Stimulated activated naive CD4-positive, alpha-beta T cell treated with Interleukin-2 at 50 U/mL for 16 hours (primary cell): Measurements from ENCODE around the gene PSME1.

ENCODE experiments used
- DNase-seq: peaks from one replicate; lab custom pipeline; 2025; lab: John Stamatoyannopoulos, UW

The PSME1 gene

GRCh38 chr14:24147761-24148428, 11.9 kb downstream of the PSME1 start:
- DNase-seq = no peak

- DNase-seq = no peak
Measured at GRCh38 chr14:24149302-24149969, 13.4 kb downstream of the PSME1 start.

- no peak for DNase-seq
Measured at GRCh38 chr14:24150061-24150460, 14.1 kb downstream of the PSME1 start.

GRCh38 chr14:24150567-24150966, 14.6 kb downstream of the PSME1 start:
- no peak for DNase-seq

- DNase-seq = no peak
Measured at GRCh38 chr14:24150993-24151392, 15.0 kb downstream of the PSME1 start.

- DNase-seq = no peak
Measured at GRCh38 chr14:24151404-24152080, 15.5 kb downstream of the PSME1 start.

- no peak for DNase-seq
Measured at GRCh38 chr14:24155100-24155499, 19.1 kb downstream of the PSME1 start.

- DNase-seq = no peak
Measured at GRCh38 chr14:24156840-24157239, 20.8 kb downstream of the PSME1 start.

- no peak for DNase-seq
Measured at GRCh38 chr14:24157331-24157730, 21.3 kb downstream of the PSME1 start.

- no peak for DNase-seq
Measured at GRCh38 chr14:24159777-24160498, 23.9 kb downstream of the PSME1 start.

GRCh38 chr14:24160499-24160849, 24.5 kb downstream of the PSME1 start:
- DNase-seq = no peak

- DNase-seq = peak; percentile 93
Measured at GRCh38 chr14:24160850-24161804, 25.1 kb downstream of the PSME1 start, which contains the start of gene IRF9. Gene IRF9, plus strand, starts transcription at chr14:24161265. Its CDS starts 880 bp downstream, at chr14:24162145.

GRCh38 chr14:24162093-24162492, 26.1 kb downstream of the PSME1 start:
- peak; percentile 25 for DNase-seq

- DNase-seq = no peak
Measured at GRCh38 chr14:24164518-24164991, 28.6 kb downstream of the PSME1 start.

GRCh38 chr14:24165785-24166184, 29.8 kb downstream of the PSME1 start:
- no peak for DNase-seq

GRCh38 chr14:24167469-24168114, 31.6 kb downstream of the PSME1 start:
- DNase-seq = no peak

GRCh38 chr14:24171422-24172260, 35.6 kb downstream of the PSME1 start, which contains the start of gene REC8:
Gene REC8, plus strand, starts transcription at chr14:24172080. Its CDS starts 473 bp downstream, at chr14:24172553.
- peak; percentile 66 for DNase-seq

GRCh38 chr14:24172261-24172860, 36.4 kb downstream of the PSME1 start:
- DNase-seq = no peak

- DNase-seq = no peak
Measured at GRCh38 chr14:24172871-24173281, 36.9 kb downstream of the PSME1 start.
